Vagina (tissue), 2 donors: ENCODE results near the gene CELA3A.
"Not testable (repeated sequence)": the region's sequence is repeated elsewhere in the genome, so short reads cannot be mapped to it uniquely, and the experiment has no call there.

Source experiments
- POLR2A ChIP-seq, 2 donors: fragments of 450-650 bp; IDR thresholded peaks; one replicate each; pipeline ENCODE4 v1.6.1; 2017; ENCODE audit warnings: antibody characterized with exemption in 2 of 2, mild to moderate bottlenecking in 2 of 2, moderate library complexity in 2 of 2
- TF ChIP-seq, protein P1 (sequence below), 3 experiments: fragments of 450-650 bp in 2 of 3; fragments of 200-600 bp in 1 of 3; sonication (generic) in 1 of 3; IDR thresholded peaks; one replicate each; pipeline ENCODE4 v1.5.1; 2017 to 2019; ENCODE audit warnings: antibody characterized with exemption in 3 of 3, mild to moderate bottlenecking in 2 of 3, moderate library complexity in 2 of 3

DNA sequence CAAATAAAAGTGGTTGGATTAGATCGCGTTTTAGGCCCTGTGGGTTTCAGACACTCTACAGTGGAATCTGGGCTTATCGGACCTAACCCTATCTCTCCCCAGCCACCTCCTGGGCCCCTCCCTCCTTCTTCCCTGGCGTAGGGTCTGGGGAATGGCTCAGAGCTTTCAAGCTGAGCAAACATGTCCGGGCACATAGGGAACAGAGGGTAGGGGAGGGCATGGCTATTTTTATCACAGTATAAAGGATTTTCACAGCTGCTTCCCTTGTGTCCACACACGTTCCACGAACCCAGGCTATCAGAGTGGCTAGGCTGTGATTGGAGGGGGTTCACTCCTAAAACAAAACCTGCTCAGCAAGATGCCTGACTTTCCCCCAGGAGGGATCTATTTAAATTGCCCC lies 1.8 kb upstream of the CELA3A start:
- TF ChIP-seq POLR2A (IDR thresholded peaks at IDR 0.05) = not testable (repeated sequence)
- TF ChIP-seq, protein P1, sequence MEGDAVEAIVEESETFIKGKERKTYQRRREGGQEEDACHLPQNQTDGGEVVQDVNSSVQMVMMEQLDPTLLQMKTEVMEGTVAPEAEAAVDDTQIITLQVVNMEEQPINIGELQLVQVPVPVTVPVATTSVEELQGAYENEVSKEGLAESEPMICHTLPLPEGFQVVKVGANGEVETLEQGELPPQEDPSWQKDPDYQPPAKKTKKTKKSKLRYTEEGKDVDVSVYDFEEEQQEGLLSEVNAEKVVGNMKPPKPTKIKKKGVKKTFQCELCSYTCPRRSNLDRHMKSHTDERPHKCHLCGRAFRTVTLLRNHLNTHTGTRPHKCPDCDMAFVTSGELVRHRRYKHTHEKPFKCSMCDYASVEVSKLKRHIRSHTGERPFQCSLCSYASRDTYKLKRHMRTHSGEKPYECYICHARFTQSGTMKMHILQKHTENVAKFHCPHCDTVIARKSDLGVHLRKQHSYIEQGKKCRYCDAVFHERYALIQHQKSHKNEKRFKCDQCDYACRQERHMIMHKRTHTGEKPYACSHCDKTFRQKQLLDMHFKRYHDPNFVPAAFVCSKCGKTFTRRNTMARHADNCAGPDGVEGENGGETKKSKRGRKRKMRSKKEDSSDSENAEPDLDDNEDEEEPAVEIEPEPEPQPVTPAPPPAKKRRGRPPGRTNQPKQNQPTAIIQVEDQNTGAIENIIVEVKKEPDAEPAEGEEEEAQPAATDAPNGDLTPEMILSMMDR (IDR thresholded peaks at IDR 0.05) = not testable (repeated sequence)
